Karpas-422 (cell line): Measurements from ENCODE around the gene PLEKHG4B. TPM values are rescaled to one million over a fixed set of nuclear protein-coding genes. Genes with fewer than 3 reads are reported as not detected.
"Not testable (repeated sequence)": the region's sequence is repeated elsewhere in the genome, so short reads cannot be mapped to it uniquely, and the experiment has no call there.

ENCODE experiments used
- DNase-seq: peaks from one replicate; pipeline ENCODE4 v3.0.0-alpha.2; 2015
- H2AFZ ChIP-seq: fragments of 200-600 bp; sonication (generic); 2 replicates; pipeline ENCODE4 v1.6.1; 2014; ENCODE audit warnings: antibody characterized with exemption, low read length, mixed read lengths
- H3K27ac ChIP-seq: fragments of 200-600 bp; sonication (generic); 2 replicates; pipeline ENCODE4 v1.5.1; 2014; ENCODE audit warnings: mild to moderate bottlenecking, low read length, moderate library complexity
- H3K27me3 ChIP-seq: fragments of 200-600 bp; sonication (generic); 2 replicates; pipeline ENCODE4 v1.6.1; 2014; ENCODE audit warnings: low read length, mixed read lengths
- H3K36me3 ChIP-seq: fragments of 200-600 bp; sonication (generic); 2 replicates; pipeline ENCODE4 v1.6.1; 2014; ENCODE audit warnings: low read length, mixed read lengths; ENCODE audit not compliant: insufficient read depth
- H3K4me1 ChIP-seq: fragments of 200-600 bp; sonication (generic); 2 replicates; pipeline ENCODE4 v1.6.1; 2014; ENCODE audit warnings: mild to moderate bottlenecking, low read length, mixed read lengths
- H3K4me2 ChIP-seq: fragments of 200-600 bp; sonication (generic); 2 replicates; pipeline ENCODE4 v1.6.1; 2014; ENCODE audit warnings: low read length, low read depth, mild to moderate bottlenecking; ENCODE audit not compliant: poor library complexity, severe bottlenecking
- H3K4me3 ChIP-seq: fragments of 200-600 bp; sonication (generic); 2 replicates; pipeline ENCODE4 v1.5.1; 2014; ENCODE audit warnings: mild to moderate bottlenecking, antibody characterized with exemption, low read length, mixed read lengths
- H3K79me2 ChIP-seq: fragments of 200-600 bp; sonication (generic); 2 replicates; pipeline ENCODE4 v1.6.1; 2014; ENCODE audit warnings: mild to moderate bottlenecking, low read length, mixed read lengths
- H3K9ac ChIP-seq: fragments of 200-600 bp; sonication (generic); 2 replicates; pipeline ENCODE4 v1.6.0; 2014; ENCODE audit warnings: low read length
- H3K9me2 ChIP-seq: fragments of 200-600 bp; sonication (generic), shearing (Covaris generic); replicated peaks from 2 replicates; pipeline ENCODE4 v1.6.0; 2014; ENCODE audit warnings: mild to moderate bottlenecking, low read length, moderate library complexity; ENCODE audit not compliant: insufficient read depth
- H3K9me3 ChIP-seq: fragments of 300-700, 200-600 bp; sonication (generic); 2 replicates; pipeline ENCODE4 v1.6.1; 2014; ENCODE audit warnings: low read length, mixed read lengths
- H4K20me1 ChIP-seq: fragments of 200-600 bp; sonication (generic); 2 replicates; pipeline ENCODE4 v1.6.1; 2014; ENCODE audit warnings: mild to moderate bottlenecking, antibody characterized with exemption, low read length, low read depth; ENCODE audit not compliant: insufficient read depth
- total RNA-seq: library from RNA; depleted of rRNA; stranded (reverse); fragments of >200 nt; shearing (Covaris generic); gene quantifications from 2 replicates; pipeline ENCODE4 v1.2.3, GENCODE V29; 2014; ENCODE audit warnings: low replicate concordance

PLEKHG4B gene
- total RNA-seq, 1 experiment from 2014 or later, result not detected

DNA sequence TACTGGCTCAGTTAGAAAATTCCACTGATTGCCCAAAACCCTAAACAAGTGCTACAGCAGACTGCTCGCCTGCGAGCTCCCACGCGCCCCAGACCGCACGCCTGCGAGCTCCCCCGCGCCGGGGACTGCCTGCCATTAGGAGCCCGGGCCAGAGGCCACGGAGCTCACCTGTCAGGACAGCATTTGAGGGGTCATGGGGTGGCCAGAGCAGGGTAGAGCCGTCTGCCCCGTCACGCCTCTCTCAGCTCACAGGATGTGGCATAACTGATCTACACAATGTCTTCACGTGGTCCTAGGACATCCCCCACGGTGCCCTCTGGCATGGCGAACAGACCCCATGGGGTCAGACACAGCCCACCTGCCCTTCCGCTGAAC is 70.2 kb downstream of the PLEKHG4B start:
- Histone ChIP-seq H3K9me3 (no peaks in the 10 kb centered on the region), H3K9me2 (no peaks in the 10 kb centered on the region), H3K27ac (no peak overlapping the region), H3K79me2 (no peaks in the 10 kb centered on the region), H3K9ac (no peak overlapping the region), H2AFZ (no peak overlapping the region), H3K4me1 (no peaks in the 10 kb centered on the region), H3K27me3 (no peaks in the 10 kb centered on the region), H3K4me3 (no peak overlapping the region), H4K20me1 (no peaks in the 10 kb centered on the region), H3K36me3 (no peaks in the 10 kb centered on the region), H3K4me2 (no peak overlapping the region)
- no peak for DNase-seq

DNA sequence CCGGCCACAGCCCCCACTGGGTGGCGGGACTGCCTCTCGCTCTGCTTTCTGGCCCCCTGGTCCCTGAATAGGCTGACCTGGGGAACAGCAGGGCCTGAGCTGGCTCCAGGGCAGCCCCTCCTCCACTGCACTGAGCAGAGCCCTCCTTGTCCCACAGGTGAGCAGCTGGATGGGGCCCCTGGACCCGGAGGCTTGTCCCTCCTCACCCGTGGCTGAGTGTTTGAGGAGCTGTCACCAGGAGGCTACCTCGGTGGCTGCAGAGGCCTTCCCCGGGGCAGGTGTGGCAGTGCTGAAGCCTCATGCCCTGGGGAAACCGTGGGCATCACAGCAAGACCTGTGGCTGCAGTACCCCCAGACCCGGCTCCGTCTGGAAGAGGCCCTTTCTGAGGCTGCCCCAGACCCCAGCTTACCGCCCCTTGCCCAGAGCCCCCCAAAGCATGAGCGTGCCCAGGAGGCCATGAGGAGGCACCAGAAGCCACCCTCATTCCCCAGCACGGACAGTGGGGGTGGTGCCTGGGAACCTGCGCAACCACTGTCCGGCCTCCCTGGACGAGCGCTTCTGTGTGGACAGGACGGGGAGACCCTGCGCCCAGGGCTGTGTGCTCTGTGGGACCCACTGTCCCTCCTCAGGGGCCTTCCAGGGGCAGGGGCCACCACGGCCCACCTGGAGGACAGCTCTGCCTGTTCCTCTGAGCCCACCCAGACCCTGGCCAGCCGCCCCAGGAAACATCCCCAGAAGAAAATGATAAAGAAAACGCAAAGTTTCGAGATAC is 70.8 kb downstream of the PLEKHG4B start:
- H2AFZ ChIP-seq, result no peak overlapping the region
- H3K4me3 ChIP-seq, result no peak overlapping the region
- H3K4me2 ChIP-seq, result no peak overlapping the region
- H3K9ac ChIP-seq, result no peak overlapping the region
- H3K27me3 ChIP-seq, result no peaks in the 10 kb centered on the region
- H4K20me1 ChIP-seq, result no peaks in the 10 kb centered on the region
- H3K9me2 ChIP-seq, result no peaks in the 10 kb centered on the region
- H3K9me3 ChIP-seq, result no peaks in the 10 kb centered on the region
- no peak for DNase-seq
- no peaks in the 10 kb centered on the region for H3K4me1 ChIP-seq
- H3K27ac ChIP-seq, result no peak overlapping the region
- no peaks in the 10 kb centered on the region for H3K36me3 ChIP-seq
- H3K79me2 ChIP-seq, result no peaks in the 10 kb centered on the region

DNA sequence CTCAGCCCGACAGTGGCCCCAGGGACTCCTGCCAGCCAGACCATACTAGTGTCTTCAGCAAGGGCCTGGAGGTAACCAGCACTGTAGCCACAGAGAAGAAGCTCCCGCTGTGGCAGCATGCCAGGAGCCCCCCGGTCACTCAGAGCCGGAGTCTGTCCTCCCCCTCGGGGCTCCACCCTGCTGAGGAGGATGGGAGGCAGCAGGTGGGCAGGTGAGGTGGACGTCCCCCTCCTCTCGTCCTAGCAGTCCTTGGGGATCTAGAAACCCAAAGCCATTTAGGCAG is 71.3 kb downstream of the PLEKHG4B start:
- no peaks in the 10 kb centered on the region for H3K79me2 ChIP-seq
- no peak overlapping the region for H3K27ac ChIP-seq
- no peaks in the 10 kb centered on the region for H3K9me2 ChIP-seq
- no peaks in the 10 kb centered on the region for H3K36me3 ChIP-seq
- H2AFZ ChIP-seq, result no peak overlapping the region
- H3K4me2 ChIP-seq, result no peak overlapping the region
- no peak for DNase-seq
- H3K4me1 ChIP-seq, result no peaks in the 10 kb centered on the region
- H3K4me3 ChIP-seq, result no peak overlapping the region
- H3K9ac ChIP-seq, result no peak overlapping the region
- H3K9me3 ChIP-seq, result no peaks in the 10 kb centered on the region
- H3K27me3 ChIP-seq, result no peaks in the 10 kb centered on the region
- H4K20me1 ChIP-seq, result no peaks in the 10 kb centered on the region

DNA sequence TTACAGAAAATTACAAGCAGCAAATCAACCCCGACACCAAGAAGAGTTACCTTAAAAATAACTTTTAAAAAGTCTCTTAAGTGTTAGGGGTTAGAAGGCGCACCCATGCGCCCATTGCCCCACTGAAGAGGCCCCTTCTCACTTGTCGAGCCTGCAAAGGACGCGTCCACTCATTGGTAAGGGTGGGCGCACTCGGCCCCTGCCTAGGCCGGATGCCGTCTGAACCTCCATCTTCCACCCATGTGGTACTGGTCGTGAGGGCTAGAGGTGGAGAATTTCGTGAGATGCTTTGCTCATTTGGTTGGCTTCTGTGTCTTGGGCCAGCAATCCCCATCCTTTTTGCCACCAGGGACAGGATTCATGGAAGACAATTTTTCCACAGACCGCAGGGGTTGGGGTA is 71.9 kb downstream of the PLEKHG4B start:
- no peak for DNase-seq
- no peaks in the 10 kb centered on the region for H3K4me1 ChIP-seq
- H3K9me2 ChIP-seq, result no peaks in the 10 kb centered on the region
- H4K20me1 ChIP-seq, result no peaks in the 10 kb centered on the region
- H2AFZ ChIP-seq, result no peak overlapping the region
- H3K36me3 ChIP-seq, result no peaks in the 10 kb centered on the region
- no peak overlapping the region for H3K9ac ChIP-seq
- H3K79me2 ChIP-seq, result no peaks in the 10 kb centered on the region
- no peak overlapping the region for H3K27ac ChIP-seq
- H3K9me3 ChIP-seq, result no peaks in the 10 kb centered on the region
- no peak overlapping the region for H3K4me3 ChIP-seq
- H3K27me3 ChIP-seq, result no peaks in the 10 kb centered on the region
- H3K4me2 ChIP-seq, result no peak overlapping the region

DNA sequence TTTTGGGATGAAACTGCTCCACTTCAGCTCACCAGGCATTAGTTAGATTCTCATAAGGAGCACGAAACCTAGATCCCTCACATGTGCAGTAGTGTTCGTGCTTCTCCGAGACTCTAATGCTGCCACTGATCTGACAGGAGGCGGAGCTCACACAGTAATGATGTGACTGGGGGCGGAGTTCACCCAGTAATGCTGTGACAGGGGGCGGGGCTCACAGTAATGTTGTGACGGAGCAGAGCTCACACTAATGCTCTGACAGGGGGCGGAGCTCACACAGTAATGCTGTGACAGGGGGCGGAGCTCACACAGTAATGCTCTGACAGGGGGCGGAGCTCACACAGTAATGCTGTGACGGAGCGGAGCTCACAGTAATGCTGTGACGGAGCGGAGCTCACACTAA is 72.3 kb downstream of the PLEKHG4B start:
- DNase-seq, result no peak
- Histone ChIP-seq H4K20me1 (no peaks in the 10 kb centered on the region), H3K4me3 (no peak overlapping the region), H2AFZ (no peak overlapping the region), H3K9ac (no peak overlapping the region), H3K36me3 (no peaks in the 10 kb centered on the region), H3K79me2 (no peaks in the 10 kb centered on the region), H3K9me3 (no peaks in the 10 kb centered on the region), H3K9me2 (no peaks in the 10 kb centered on the region), H3K27me3 (no peaks in the 10 kb centered on the region), H3K4me1 (no peaks in the 10 kb centered on the region), H3K4me2 (no peak overlapping the region), H3K27ac (no peak overlapping the region)

DNA sequence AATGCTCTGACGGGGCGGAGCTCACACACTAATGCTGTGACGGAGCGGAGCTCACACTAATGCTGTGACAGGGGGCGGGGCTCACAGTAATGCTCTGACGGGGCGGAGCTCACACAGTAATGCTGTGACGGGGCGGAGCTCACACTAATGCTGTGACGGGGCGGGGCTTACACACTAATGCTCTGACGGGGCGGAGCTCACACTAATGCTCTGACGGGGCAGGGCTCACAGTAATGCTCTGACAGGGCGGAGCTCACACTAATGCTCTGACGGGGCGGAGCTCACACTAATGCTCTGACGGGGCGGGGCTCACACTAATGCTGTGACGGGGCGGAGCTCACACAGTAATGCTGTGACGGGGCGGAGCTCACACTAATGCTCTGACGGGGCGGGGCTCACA is 72.8 kb downstream of the PLEKHG4B start:
- not testable (repeated sequence) for H3K27me3 ChIP-seq, H3K9me2 ChIP-seq, H3K36me3 ChIP-seq, H2AFZ ChIP-seq, H3K27ac ChIP-seq, H3K9me3 ChIP-seq, H3K79me2 ChIP-seq, H4K20me1 ChIP-seq, H3K9ac ChIP-seq, H3K4me1 ChIP-seq, H3K4me3 ChIP-seq, DNase-seq, H3K4me2 ChIP-seq

DNA sequence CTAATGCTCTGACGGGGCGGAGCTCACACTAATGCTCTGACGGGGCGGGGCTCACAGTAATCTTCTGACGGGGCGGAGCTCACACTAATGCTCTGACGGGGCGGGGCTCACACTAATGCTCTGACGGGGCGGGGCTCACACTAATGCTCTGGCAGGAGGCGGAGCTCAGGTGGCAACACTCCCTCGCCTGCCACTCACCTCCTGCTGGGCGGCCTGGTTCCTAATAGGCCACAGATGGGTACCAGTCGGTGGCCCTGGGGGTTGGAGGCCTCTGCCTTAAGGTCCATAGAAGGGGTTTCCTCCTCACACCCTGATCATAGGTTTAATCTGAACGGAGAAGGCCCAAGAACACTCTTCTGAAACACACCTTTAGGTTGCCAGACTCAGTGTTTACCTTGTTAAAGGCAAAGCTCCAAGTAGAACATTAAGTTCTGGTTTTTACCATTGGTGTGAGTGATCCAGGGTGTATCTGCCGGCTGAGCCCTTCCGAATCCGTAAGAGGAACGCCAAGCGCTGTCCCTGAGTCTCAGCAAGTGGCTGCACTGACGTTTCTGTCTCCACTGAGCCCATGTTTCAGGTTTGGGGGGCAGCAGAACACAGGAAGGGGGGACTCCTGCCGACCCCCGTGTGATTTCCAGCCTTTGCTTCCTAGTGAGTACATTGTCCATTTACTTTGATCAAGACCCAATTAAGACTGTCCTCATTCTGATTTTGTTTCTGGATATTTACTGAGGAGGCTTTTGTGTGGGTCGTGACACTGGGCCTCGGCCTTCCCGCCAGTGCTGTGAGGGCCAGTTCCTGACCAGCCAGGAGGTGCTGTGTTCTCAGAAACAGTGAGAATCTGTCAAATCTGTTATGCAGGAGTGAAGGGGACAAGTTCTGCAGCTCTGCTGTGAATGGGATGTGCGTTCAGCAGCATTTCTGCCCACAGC is 74.7 kb downstream of the PLEKHG4B start:
- H2AFZ ChIP-seq, result no peak overlapping the region
- H3K9me3 ChIP-seq, result no peaks in the 10 kb centered on the region
- no peak overlapping the region for H3K9ac ChIP-seq
- no peak overlapping the region for H3K4me2 ChIP-seq
- H3K9me2 ChIP-seq, result no peaks in the 10 kb centered on the region
- no peak for DNase-seq
- no peaks in the 10 kb centered on the region for H3K27me3 ChIP-seq
- H3K4me3 ChIP-seq, result no peak overlapping the region
- H3K4me1 ChIP-seq, result no peaks in the 10 kb centered on the region
- no peaks in the 10 kb centered on the region for H3K36me3 ChIP-seq
- H4K20me1 ChIP-seq, result no peaks in the 10 kb centered on the region
- no peak overlapping the region for H3K27ac ChIP-seq
- no peaks in the 10 kb centered on the region for H3K79me2 ChIP-seq

DNA sequence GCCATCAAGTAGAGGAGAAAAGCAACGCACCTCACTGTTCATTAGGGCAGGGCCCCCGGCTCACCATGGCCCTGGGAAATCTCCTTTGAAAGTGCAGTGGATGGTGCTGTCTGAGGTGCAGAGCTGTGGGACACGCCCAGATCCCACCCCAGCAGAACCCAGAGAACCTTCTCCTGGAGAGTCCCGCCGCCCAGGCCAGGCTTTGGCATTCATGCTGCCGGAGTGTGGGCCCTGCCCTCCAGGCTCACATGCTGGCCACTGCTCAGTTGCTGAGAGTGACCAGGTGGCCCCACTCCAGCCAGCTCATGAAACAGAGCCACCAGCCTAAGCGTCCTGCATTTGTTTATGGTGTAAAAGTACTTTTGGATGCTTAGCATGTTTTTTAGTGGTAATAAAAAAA is 75.5 kb downstream of the PLEKHG4B start:
- Histone ChIP-seq H3K4me1 (no peaks in the 10 kb centered on the region), H3K27me3 (no peaks in the 10 kb centered on the region), H3K9me3 (no peaks in the 10 kb centered on the region), H3K4me2 (no peak overlapping the region), H3K36me3 (no peaks in the 10 kb centered on the region), H3K4me3 (no peak overlapping the region), H3K9me2 (no peaks in the 10 kb centered on the region), H4K20me1 (no peaks in the 10 kb centered on the region), H3K79me2 (no peaks in the 10 kb centered on the region), H3K27ac (no peak overlapping the region), H2AFZ (no peak overlapping the region), H3K9ac (no peak overlapping the region)
- DNase-seq, result no peak
